A549 (cell line): ENCODE measurements around the gene TTN. TPM values are rescaled to one million over a fixed set of nuclear protein-coding genes. Genes with fewer than 3 reads are reported as not detected.

Experiments
- ATAC-seq, 2 experiments: fragments of 200-7000 bp in 1 of 2; fragments of >200 bp in 1 of 2; cut with Nextera tagmentation in 1 of 2; cut with Tn5 transposase in 1 of 2; 3 replicates each; pipeline versions ENCODE4 v1.8.0 to v1.9.1; 2018 to 2020; ENCODE audit warnings: mild to moderate bottlenecking in 1 of 2, moderate library complexity in 1 of 2
- CTCF ChIA-PET: fragments of 300-600 bp; sonication (Branson Sonifier 250); formaldehyde crosslinking; extraction: SDS; loops from one replicate; lab custom pipeline; 2021; ENCODE audit warnings: antibody characterized with exemption, inconsistent platforms; lab: Yijun Ruan, JAX
- POLR2A ChIA-PET: fragments of 350-600 bp; formaldehyde crosslinking; extraction: SDS; loops from one replicate; lab custom pipeline; 2021; ENCODE audit warnings: antibody characterized with exemption, inconsistent platforms; lab: Yijun Ruan, JAX
- DNase-seq, 2 experiments: peaks; one replicate each; pipeline versions ENCODE4 v3.0.0 to v3.0.0-alpha.2; 2011 to 2016; ENCODE audit warnings: low read depth in 1 of 2, low spot score in 1 of 2
- FAIRE-seq: peaks from 2 replicates; lab custom pipeline; 2011; peaks lifted over from hg19 to GRCh38; lab: Jason Lieb, UNC
- H3K27ac ChIP-seq, 2 experiments: fragments of >200 bp; sonication (Bioruptor Twin); formaldehyde crosslinking; 3 replicates each; pipeline ENCODE4 v1.5.1; 2016 to 2017
- H3K4me1 ChIP-seq: fragments of >200 bp; sonication (Bioruptor Twin); formaldehyde crosslinking; 3 replicates; pipeline ENCODE4 v1.6.1; 2016
- H3K4me2 ChIP-seq: fragments of >200 bp; sonication (Bioruptor Twin); formaldehyde crosslinking; 3 replicates; pipeline ENCODE4 v1.6.1; 2016
- H3K4me3 ChIP-seq: fragments of >200 bp; sonication (Bioruptor Twin); formaldehyde crosslinking; 3 replicates; pipeline ENCODE4 v1.5.1; 2016
- H3K9me3 ChIP-seq: fragments of >200 bp; sonication (Bioruptor Twin); formaldehyde crosslinking; 3 replicates; pipeline ENCODE4 v1.6.1; 2016
- CBX2 ChIP-seq: fragments of 200-600 bp; sonication (generic); IDR thresholded peaks from 2 replicates; pipeline ENCODE4 v1.6.1; 2016; ENCODE audit warnings: low read depth, mild to moderate bottlenecking, borderline replicate concordance
- CEBPB ChIP-seq, 2 experiments: fragments of >200 bp in 1 of 2; sonication (Bioruptor Twin) in 1 of 2; formaldehyde crosslinking in 1 of 2; IDR thresholded peaks; 2 replicates each; pipeline ENCODE4 v1.6.1; 2012 to 2016
- EHF ChIP-seq: fragments of 250-450 bp; sonication (Bioruptor Pico); IDR thresholded peaks from 2 replicates; pipeline ENCODE4 v1.5.0; 2020; ENCODE audit warnings: mild to moderate bottlenecking
- FOSL2 ChIP-seq, 2 experiments: fragments of 450-650 bp in 1 of 2; fragments of >200 bp in 1 of 2; sonication (Bioruptor Twin) in 1 of 2; formaldehyde crosslinking; IDR thresholded peaks; 2 replicates each; pipeline versions ENCODE4 v1.5.0 to v1.6.1; 2016 to 2020; ENCODE audit warnings: mild to moderate bottlenecking in 1 of 2, moderate library complexity in 1 of 2
- GATA3 ChIP-seq: IDR thresholded peaks from 2 replicates; pipeline ENCODE4 v1.6.1; 2012; ENCODE audit warnings: borderline replicate concordance
- HOXA7 ChIP-seq: fragments of 250-450 bp; sonication (Bioruptor Pico); IDR thresholded peaks from 2 replicates; pipeline ENCODE4 v1.5.0; 2020; ENCODE audit warnings: mild to moderate bottlenecking, moderate library complexity
- HOXB13 ChIP-seq: fragments of 250-450 bp; sonication (Bioruptor Pico); IDR thresholded peaks from 2 replicates; pipeline ENCODE4 v1.5.0; 2020; ENCODE audit warnings: low read depth, mild to moderate bottlenecking, moderate library complexity
- JUNB ChIP-seq: fragments of >200 bp; sonication (Bioruptor Twin); formaldehyde crosslinking; IDR thresholded peaks from 2 replicates; pipeline ENCODE4 v1.6.1; 2016
- KDM5A ChIP-seq: fragments of 200-600 bp; sonication (generic); IDR thresholded peaks from 2 replicates; pipeline ENCODE4 v1.6.1; 2016; ENCODE audit warnings: antibody characterized with exemption, mild to moderate bottlenecking
- MAFK ChIP-seq: fragments of 450-650 bp; IDR thresholded peaks from 2 replicates; pipeline ENCODE4 v1.6.1; 2014; ENCODE audit not compliant: partially characterized antibody
- MAZ ChIP-seq: fragments of 150-350 bp; IDR thresholded peaks from 2 replicates; pipeline ENCODE4 v1.6.1; 2014; ENCODE audit warnings: antibody characterized with exemption, low read depth, low read length, borderline replicate concordance
- MYC ChIP-seq: IDR thresholded peaks from 2 replicates; pipeline ENCODE4 v1.6.1; 2012; ENCODE audit warnings: mild to moderate bottlenecking, inconsistent platforms, low read length, improper control_type of control experiment, borderline replicate concordance
- PBX3 ChIP-seq: IDR thresholded peaks from 2 replicates; pipeline ENCODE4 v1.6.1; 2012
- POLR2AphosphoS2 ChIP-seq: conservative IDR thresholded peaks from 2 replicates; pipeline ENCODE4 v1.6.1; 2012; ENCODE audit warnings: low read length, improper control_type of control experiment, inconsistent platforms
- RAD21 ChIP-seq, 2 experiments: fragments of >200 bp in 1 of 2; sonication (Bioruptor Twin) in 1 of 2; formaldehyde crosslinking in 1 of 2; IDR thresholded peaks in 1 of 2; conservative IDR thresholded peaks in 1 of 2; 2 replicates in 1 of 2; 3 replicates in 1 of 2; pipeline ENCODE4 v1.6.1; 2012 to 2018; ENCODE audit warnings: inconsistent platforms in 1 of 2
- REST ChIP-seq: fragments of 200-600 bp; sonication (generic); IDR thresholded peaks from 2 replicates; pipeline ENCODE4 v1.6.1; 2016; ENCODE audit warnings: antibody characterized with exemption, mild to moderate bottlenecking, moderate library complexity
- RFX5 ChIP-seq: fragments of 450-650 bp; IDR thresholded peaks from 2 replicates; pipeline ENCODE4 v1.7.1; 2014; ENCODE audit warnings: antibody characterized with exemption, mild to moderate bottlenecking, moderate library complexity
- ZFP36 ChIP-seq: fragments of 450-650 bp; IDR thresholded peaks from 2 replicates; pipeline ENCODE4 v1.6.1; 2014; ENCODE audit warnings: borderline replicate concordance; ENCODE audit not compliant: partially characterized antibody
- WGBS: methylation state at CpG from one replicate; pipeline ENCODE4 v1.1.6; 2017; ENCODE audit errors: missing lambda C conversion rate; 5-methylcytosine and 5-hydroxymethylcytosine counted together
- polyA plus RNA-seq, 4 experiments: library from polyadenylated mRNA; depleted of rRNA in 3 of 4; stranded (reverse); fragments of >200 nt; fragmentation: RNase III in 1 of 4; extraction: RNeasy Plus Mini Kit Qiagen cat#74134 plus additional on column Dnase treatment in 1 of 4; gene quantifications; 2 replicates in 3 of 4; 3 replicates in 1 of 4; pipeline ENCODE4 v1.2.3, GENCODE V29; 2011 to 2017
- TF ChIP-seq, protein P1 (sequence below): IDR thresholded peaks from 2 replicates; pipeline ENCODE4 v1.6.1; 2012
- TF ChIP-seq, protein P2 (sequence below): fragments of >200 bp; sonication (Bioruptor Twin); formaldehyde crosslinking; IDR thresholded peaks from 2 replicates; pipeline ENCODE4 v1.6.1; 2016

The TTN gene
- polyA plus RNA-seq, 2 of the 4 experiments (the other 2 are of a cell fraction), result under 0.01 TPM; not detected in 1

- ATAC-seq, result no peak
- H3K4me1 ChIP-seq, result no peaks in the 10 kb centered on the region
- 90% methylated on average over 1 of the region's 1 CpG for WGBS
- POLR2A ChIA-PET, result no interaction called here
- no peak for DNase-seq
- no peak for FAIRE-seq
- H3K4me2 ChIP-seq, result no peak overlapping the region
- H3K9me3 ChIP-seq, result no peaks in the 10 kb centered on the region
- TF ChIP-seq RFX5, result no peak
- TF ChIP-seq EHF (CRISPR knock-in tag), result no peak
- no peak for TF ChIP-seq ZFP36
- TF ChIP-seq POLR2AphosphoS2, result no peak
- TF ChIP-seq MAZ, result no peak
- TF ChIP-seq HOXA7 (CRISPR knock-in tag), result no peak
- no peak for TF ChIP-seq MYC
- TF ChIP-seq, protein P1, sequence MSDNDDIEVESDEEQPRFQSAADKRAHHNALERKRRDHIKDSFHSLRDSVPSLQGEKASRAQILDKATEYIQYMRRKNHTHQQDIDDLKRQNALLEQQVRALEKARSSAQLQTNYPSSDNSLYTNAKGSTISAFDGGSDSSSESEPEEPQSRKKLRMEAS, result no peak
- TF ChIP-seq HOXB13 (CRISPR knock-in tag), result no peak
- TF ChIP-seq FOSL2 (IDR thresholded peaks at IDR 0.05), result no peak
- no peak for TF ChIP-seq FOSL2 (CRISPR knock-in tag; IDR thresholded peaks at IDR 0.05)
- TF ChIP-seq RAD21 (conservative IDR thresholded peaks at IDR 0.05 in 1 of 2, IDR thresholded peaks at IDR 0.05 in 1 of 2), result no peak
- TF ChIP-seq GATA3, result no peak
- no peak for TF ChIP-seq REST
- TF ChIP-seq PBX3, result no peak
- no peak for TF ChIP-seq MAFK
- TF ChIP-seq KDM5A, result no peak
- TF ChIP-seq, all 56 proteins: peak for 0
- H3K27ac ChIP-seq, result no peak overlapping the region
- no peak overlapping the region for H3K4me3 ChIP-seq
- CTCF ChIA-PET, result no interaction called here
Observed at GRCh38 chr2:178506101-178506500, 301.1 kb downstream of the TTN start.

DNA sequence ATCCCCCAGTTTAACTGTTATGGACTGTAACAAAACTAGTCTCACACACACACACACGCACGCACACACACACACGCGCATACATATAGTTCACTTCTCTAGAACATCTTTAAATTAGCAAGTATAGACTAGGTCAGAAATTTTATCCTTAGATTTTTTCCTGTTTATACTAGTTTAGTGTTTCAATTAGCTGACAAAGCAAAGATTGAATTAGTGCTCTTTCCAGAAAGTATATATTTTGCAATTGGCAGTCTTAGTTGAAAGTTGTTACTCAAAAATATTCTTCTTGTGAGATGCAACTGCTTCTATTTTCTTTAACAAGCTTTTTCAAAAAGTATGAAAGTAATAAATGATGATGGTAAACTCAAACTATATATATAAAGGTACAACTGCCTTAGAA, 304.5 kb downstream of the TTN start:
- ATAC-seq, result no peak
- ChIA-PET CTCF (interaction anchor here (1.3 kb wide), 1 partner anchor 14 kb away, joined by 4 read pairs; no protein-coding TSS in a partner anchor), POLR2A (no interaction called here)
- Histone ChIP-seq H3K9me3 (no peaks in the 10 kb centered on the region), H3K4me1 (no peaks in the 10 kb centered on the region), H3K27ac (no peak overlapping the region), H3K4me3 (no peak overlapping the region), H3K4me2 (no peak overlapping the region)
- WGBS, result 78% methylated on average over 4 of the region's 4 CpGs
- no peak for DNase-seq
- TF ChIP-seq MAFK (peak; percentile 19), CBX2 (no peak)
- no peak for FAIRE-seq

GRCh38 chr2:178499640-178500039, 307.6 kb downstream of the TTN start:
- ChIA-PET POLR2A (no interaction called here), CTCF (no interaction called here)
- no peak for FAIRE-seq
- no peak overlapping the region for H3K4me2 ChIP-seq
- H3K27ac ChIP-seq, result no peak overlapping the region
- WGBS, result 98% methylated on average over 3 of the region's 3 CpGs
- H3K4me1 ChIP-seq, result no peaks in the 10 kb centered on the region
- DNase-seq, result no peak
- no peak overlapping the region for H3K4me3 ChIP-seq
- ATAC-seq, result no peak
- no peaks in the 10 kb centered on the region for H3K9me3 ChIP-seq
- TF ChIP-seq, protein P2, sequence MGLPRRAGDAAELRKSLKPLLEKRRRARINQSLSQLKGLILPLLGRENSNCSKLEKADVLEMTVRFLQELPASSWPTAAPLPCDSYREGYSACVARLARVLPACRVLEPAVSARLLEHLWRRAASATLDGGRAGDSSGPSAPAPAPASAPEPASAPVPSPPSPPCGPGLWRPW, result no peak
- no peak for TF ChIP-seq RAD21 (conservative IDR thresholded peaks at IDR 0.05 in 1 of 2, IDR thresholded peaks at IDR 0.05 in 1 of 2)
- no peak for TF ChIP-seq CBX2
- no peak for TF ChIP-seq MYC
- TF ChIP-seq CEBPB (IDR thresholded peaks at IDR 0.05), result no peak
- no peak for TF ChIP-seq JUNB
- TF ChIP-seq POLR2AphosphoS2, result no peak
